HCT116 (cell line): Measurements from ENCODE around the gene PTF1A. TPM values are rescaled to one million over a fixed set of nuclear protein-coding genes. Genes with fewer than 3 reads are reported as not detected.

ENCODE experiments used
- ATAC-seq: fragments of 200-7000 bp; cut with Tn5 transposase; 2 replicates; pipeline ENCODE4 v1.9.1; 2020; ENCODE audit warnings: mild to moderate bottlenecking, moderate library complexity
- BruUV-seq: library from RNA; stranded (reverse); fragments of 400-500 nt; replicated peaks from 2 replicates; lab custom pipeline; 2021; lab: Mats Ljungman, UMichigan
- CTCF ChIA-PET: fragments of 300-600 bp; sonication (Branson Sonifier 250); formaldehyde crosslinking; loops from one replicate; lab custom pipeline; 2021; ENCODE audit warnings: antibody characterized with exemption; lab: Charles Lee
- POLR2A ChIA-PET: fragments of 300-600, 350-600 bp; sonication (Branson Sonifier 250); formaldehyde crosslinking; loops from one replicate; lab custom pipeline; 2021; ENCODE audit warnings: antibody characterized with exemption; lab: Charles Lee
- RAD21 ChIA-PET, 2 experiments: fragments of 300-600 bp; sonication (Branson Sonifier 250); formaldehyde crosslinking; loops; one replicate each; lab custom pipeline; 2023; ENCODE audit warnings: low total read pairs in 2 of 2; ENCODE audit not compliant: uncharacterized antibody in 2 of 2, unreplicated experiment in 2 of 2, low non-redundant PET in 1 of 2; lab: Charles Lee
- DNase-seq: peaks from one replicate; pipeline ENCODE4 v3.0.0-alpha.2; 2010; ENCODE audit warnings: low read depth, low spot score
- H2AFZ ChIP-seq: fragments of 200-600 bp; shearing (Covaris generic), sonication (generic); 2 replicates; pipeline ENCODE4 v1.6.1; 2017; ENCODE audit warnings: low read depth, mixed run types, mixed read lengths, antibody characterized with exemption, low read length; ENCODE audit not compliant: poor library complexity, severe bottlenecking
- H3K27ac ChIP-seq: 2 replicates; pipeline ENCODE4 v1.5.1; 2012; ENCODE audit warnings: low read depth, low read length
- H3K27me3 ChIP-seq: fragments of 200-600 bp; sonication (generic); 2 replicates; pipeline ENCODE4 v1.6.1; 2016; ENCODE audit warnings: mixed run types, low read length, mixed read lengths; ENCODE audit not compliant: insufficient read depth
- H3K36me3 ChIP-seq, 2 experiments: fragments of 200-500 bp in 1 of 2; fragments of 200-600 bp in 1 of 2; sonication (Bioruptor generic) in 1 of 2; sonication (generic) in 1 of 2; 2 replicates each; pipeline versions ENCODE4 v1.5.1 to v1.6.1; 2014 to 2016; ENCODE audit warnings: low read length in 2 of 2, inconsistent platforms in 1 of 2, mixed read lengths in 1 of 2, mixed run types in 1 of 2; ENCODE audit not compliant: insufficient read depth in 2 of 2, control insufficient read depth in 1 of 2
- H3K4me1 ChIP-seq, 2 experiments: fragments of 200-600 bp in 1 of 2; sonication (generic) in 1 of 2; 2 replicates each; pipeline versions ENCODE4 v1.5.1 to v1.6.1; 2012 to 2017; ENCODE audit warnings: low read length in 2 of 2, inconsistent platforms in 1 of 2, mild to moderate bottlenecking in 1 of 2, mixed read lengths in 1 of 2, mixed run types in 1 of 2, moderate library complexity in 1 of 2; ENCODE audit not compliant: insufficient read depth in 2 of 2, control insufficient read depth in 1 of 2
- H3K4me2 ChIP-seq: fragments of 200-600 bp; sonication (generic); 2 replicates; pipeline ENCODE4 v1.6.1; 2017; ENCODE audit warnings: mixed run types, low read length, mixed read lengths
- H3K4me3 ChIP-seq, 2 experiments: fragments of 200-600 bp in 1 of 2; sonication (generic) in 1 of 2; replicated peaks in 1 of 2; 2 replicates each; pipeline ENCODE4 v1.5.1; 2011 to 2016; ENCODE audit warnings: low read length in 2 of 2, control low read depth in 1 of 2, low read depth in 1 of 2, mild to moderate bottlenecking in 1 of 2, mixed read lengths in 1 of 2, mixed run types in 1 of 2
- H3K79me2 ChIP-seq: fragments of 200-600 bp; sonication (generic); 2 replicates; pipeline ENCODE4 v1.6.1; 2017; ENCODE audit warnings: mild to moderate bottlenecking, mixed run types, low read length, moderate library complexity, mixed read lengths; ENCODE audit not compliant: insufficient read depth
- H3K9ac ChIP-seq: fragments of 200-600 bp; sonication (generic); 2 replicates; pipeline ENCODE4 v1.6.1; 2016; ENCODE audit warnings: low read length, mixed read lengths
- H3K9me2 ChIP-seq: fragments of 200-600 bp; sonication (generic), shearing (Covaris generic); 2 replicates; pipeline ENCODE4 v1.6.1; 2017; ENCODE audit warnings: mixed run types, mild to moderate bottlenecking, moderate library complexity; ENCODE audit not compliant: insufficient read depth
- H3K9me3 ChIP-seq, 2 experiments: fragments of 200-500 bp in 1 of 2; fragments of 200-600 bp in 1 of 2; sonication (Bioruptor generic) in 1 of 2; sonication (generic) in 1 of 2; 2 replicates each; pipeline ENCODE4 v1.6.1; 2014 to 2017; ENCODE audit warnings: low read length in 2 of 2, mixed read lengths in 2 of 2, inconsistent platforms in 1 of 2, low read depth in 1 of 2, mild to moderate bottlenecking in 1 of 2, mixed run types in 1 of 2, moderate library complexity in 1 of 2; ENCODE audit not compliant: control insufficient read depth in 1 of 2, insufficient read depth in 1 of 2
- H4K20me1 ChIP-seq: fragments of 200-600 bp; sonication (generic), shearing (Covaris generic); 2 replicates; pipeline ENCODE4 v1.6.1; 2017; ENCODE audit warnings: mixed run types, mild to moderate bottlenecking, moderate library complexity; ENCODE audit not compliant: insufficient read depth
- CEBPB ChIP-seq: IDR thresholded peaks from 2 replicates; pipeline ENCODE4 v1.6.1; 2012; ENCODE audit warnings: low read depth
- POLR2A ChIP-seq: IDR thresholded peaks from 2 replicates; pipeline ENCODE4 v1.7.0; 2011; ENCODE audit warnings: borderline replicate concordance; ENCODE audit not compliant: insufficient read depth, insufficient read length; ENCODE audit errors: extremely low read depth
- SIN3A ChIP-seq: IDR thresholded peaks from 2 replicates; pipeline ENCODE4 v1.6.1; 2012; ENCODE audit warnings: low read depth
- YY1 ChIP-seq: IDR thresholded peaks from 2 replicates; pipeline ENCODE4 v1.6.1; 2011; ENCODE audit warnings: low read length, low read depth, moderate library complexity, mild to moderate bottlenecking; ENCODE audit not compliant: insufficient replicate concordance; ENCODE audit errors: extremely low read depth
- ZFX ChIP-seq: fragments of 450-650 bp; IDR thresholded peaks from 2 replicates; pipeline ENCODE4 v1.6.1; 2017
- ZNF274 ChIP-seq: fragments of 200-500 bp; sonication (Bioruptor generic); IDR thresholded peaks from 2 replicates; pipeline ENCODE4 v1.6.1; 2014; ENCODE audit warnings: mild to moderate bottlenecking, low read depth, low read length, inconsistent platforms
- intact Hi-C: fragments of 100-400 bp; cut with micrococcal nuclease; formaldehyde crosslinking; loops from 2 replicates; pipeline ENCODE4 v1.10.0; 2022
- total RNA-seq: library from RNA; stranded (reverse); gene quantifications from one replicate; pipeline ENCODE4 v1.2.1, GENCODE V29; 2021; ENCODE audit not compliant: unreplicated experiment
- TF ChIP-seq, protein P1 (sequence below), 3 experiments: fragments of 200-600 bp in 1 of 3; sonication (generic) in 1 of 3; IDR thresholded peaks in 2 of 3; conservative IDR thresholded peaks in 1 of 3; 2 replicates each; pipeline ENCODE4 v1.5.1; 2012 to 2017; ENCODE audit warnings: low read depth in 2 of 3, low read length in 2 of 3, antibody characterized with exemption in 1 of 3, borderline replicate concordance in 1 of 3, control low read depth in 1 of 3, mild to moderate bottlenecking in 1 of 3, mixed read lengths in 1 of 3, mixed run types in 1 of 3, moderate library complexity in 1 of 3; ENCODE audit not compliant: insufficient read depth in 1 of 3
- TF ChIP-seq, protein P2 (sequence below): IDR thresholded peaks from 2 replicates; pipeline ENCODE4 v1.6.1; 2011; ENCODE audit warnings: mild to moderate bottlenecking, low read length, moderate library complexity; ENCODE audit not compliant: insufficient replicate concordance; ENCODE audit errors: extremely low read depth
- TF ChIP-seq, protein P3 (sequence below): IDR thresholded peaks from 2 replicates; pipeline ENCODE4 v1.6.1; 2012; ENCODE audit warnings: low read depth

Gene PTF1A
- total RNA-seq, 1 experiment from 2014 or later: not detected

DNA sequence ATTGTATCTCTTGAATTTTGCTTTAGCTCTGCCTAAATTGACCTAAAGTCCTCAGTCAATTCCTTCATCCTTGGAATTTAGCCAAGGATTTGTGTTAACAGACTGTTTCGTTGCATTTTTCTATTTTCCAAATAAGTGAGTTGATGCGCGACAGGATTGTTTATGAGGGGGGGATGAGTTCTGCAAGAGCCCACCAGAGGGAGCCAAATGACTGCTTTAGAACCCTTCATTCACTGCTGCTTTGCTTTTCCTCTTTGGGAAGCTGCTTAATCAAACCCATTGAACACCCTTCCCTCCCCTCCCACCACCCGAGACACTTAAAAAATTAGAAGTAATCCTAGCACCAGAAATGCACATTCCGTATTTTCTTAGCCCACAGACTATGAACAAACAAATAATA is 33.7 kb upstream of the PTF1A start (continued):
- TF ChIP-seq YY1 (no peak), ZFX (no peak), POLR2A (no peak), ZNF274 (no peak)
- TF ChIP-seq, protein P1, sequence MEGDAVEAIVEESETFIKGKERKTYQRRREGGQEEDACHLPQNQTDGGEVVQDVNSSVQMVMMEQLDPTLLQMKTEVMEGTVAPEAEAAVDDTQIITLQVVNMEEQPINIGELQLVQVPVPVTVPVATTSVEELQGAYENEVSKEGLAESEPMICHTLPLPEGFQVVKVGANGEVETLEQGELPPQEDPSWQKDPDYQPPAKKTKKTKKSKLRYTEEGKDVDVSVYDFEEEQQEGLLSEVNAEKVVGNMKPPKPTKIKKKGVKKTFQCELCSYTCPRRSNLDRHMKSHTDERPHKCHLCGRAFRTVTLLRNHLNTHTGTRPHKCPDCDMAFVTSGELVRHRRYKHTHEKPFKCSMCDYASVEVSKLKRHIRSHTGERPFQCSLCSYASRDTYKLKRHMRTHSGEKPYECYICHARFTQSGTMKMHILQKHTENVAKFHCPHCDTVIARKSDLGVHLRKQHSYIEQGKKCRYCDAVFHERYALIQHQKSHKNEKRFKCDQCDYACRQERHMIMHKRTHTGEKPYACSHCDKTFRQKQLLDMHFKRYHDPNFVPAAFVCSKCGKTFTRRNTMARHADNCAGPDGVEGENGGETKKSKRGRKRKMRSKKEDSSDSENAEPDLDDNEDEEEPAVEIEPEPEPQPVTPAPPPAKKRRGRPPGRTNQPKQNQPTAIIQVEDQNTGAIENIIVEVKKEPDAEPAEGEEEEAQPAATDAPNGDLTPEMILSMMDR (IDR thresholded peaks at IDR 0.05 in 2 of 3, conservative IDR thresholded peaks at IDR 0.05 in 1 of 3; ENCODE audit: borderline replicate concordance in 1 of 3, insufficient read depth in 1 of 3, low read depth in 2 of 3, low read length in 2 of 3): peak; percentile 71 to 84 (median 83)

DNA sequence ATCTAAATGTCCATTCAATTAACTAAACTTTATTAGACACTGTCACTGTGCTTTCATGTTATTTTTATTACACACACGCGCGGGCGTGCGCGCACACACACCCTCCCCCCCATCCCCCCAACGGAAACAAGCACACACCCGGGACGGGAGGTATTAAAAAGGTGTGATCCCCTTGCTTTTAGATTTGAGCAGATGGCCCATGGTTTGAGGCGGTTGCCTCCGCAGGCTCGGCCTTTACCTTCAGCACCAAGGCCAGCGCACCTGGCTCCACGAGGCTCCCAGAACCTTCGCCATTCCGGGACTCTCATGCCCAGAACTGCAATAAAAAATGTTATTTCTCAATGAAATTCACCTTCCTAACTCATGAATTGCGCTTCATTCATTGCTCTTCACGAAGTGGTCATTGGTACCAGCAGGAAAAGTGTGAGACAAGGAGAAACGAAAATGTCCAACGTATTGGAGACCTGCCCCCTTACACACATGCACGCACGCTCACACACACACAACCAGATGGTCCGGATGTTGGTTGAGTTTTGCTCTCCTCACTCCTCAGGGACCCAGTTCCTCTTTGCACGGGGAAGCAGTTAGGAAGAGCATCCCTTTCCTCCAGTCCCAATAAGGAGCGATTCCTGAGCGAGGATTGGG is 20.8 kb upstream of the PTF1A start:
- no peaks in the 10 kb centered on the region for H3K4me1 ChIP-seq
- TF ChIP-seq ZNF274 (no peak), YY1 (no peak), CEBPB (no peak), SIN3A (no peak)
- TF ChIP-seq, protein P2, sequence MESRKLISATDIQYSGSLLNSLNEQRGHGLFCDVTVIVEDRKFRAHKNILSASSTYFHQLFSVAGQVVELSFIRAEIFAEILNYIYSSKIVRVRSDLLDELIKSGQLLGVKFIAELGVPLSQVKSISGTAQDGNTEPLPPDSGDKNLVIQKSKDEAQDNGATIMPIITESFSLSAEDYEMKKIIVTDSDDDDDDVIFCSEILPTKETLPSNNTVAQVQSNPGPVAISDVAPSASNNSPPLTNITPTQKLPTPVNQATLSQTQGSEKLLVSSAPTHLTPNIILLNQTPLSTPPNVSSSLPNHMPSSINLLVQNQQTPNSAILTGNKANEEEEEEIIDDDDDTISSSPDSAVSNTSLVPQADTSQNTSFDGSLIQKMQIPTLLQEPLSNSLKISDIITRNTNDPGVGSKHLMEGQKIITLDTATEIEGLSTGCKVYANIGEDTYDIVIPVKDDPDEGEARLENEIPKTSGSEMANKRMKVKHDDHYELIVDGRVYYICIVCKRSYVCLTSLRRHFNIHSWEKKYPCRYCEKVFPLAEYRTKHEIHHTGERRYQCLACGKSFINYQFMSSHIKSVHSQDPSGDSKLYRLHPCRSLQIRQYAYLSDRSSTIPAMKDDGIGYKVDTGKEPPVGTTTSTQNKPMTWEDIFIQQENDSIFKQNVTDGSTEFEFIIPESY: no peak
- TF ChIP-seq, protein P3, sequence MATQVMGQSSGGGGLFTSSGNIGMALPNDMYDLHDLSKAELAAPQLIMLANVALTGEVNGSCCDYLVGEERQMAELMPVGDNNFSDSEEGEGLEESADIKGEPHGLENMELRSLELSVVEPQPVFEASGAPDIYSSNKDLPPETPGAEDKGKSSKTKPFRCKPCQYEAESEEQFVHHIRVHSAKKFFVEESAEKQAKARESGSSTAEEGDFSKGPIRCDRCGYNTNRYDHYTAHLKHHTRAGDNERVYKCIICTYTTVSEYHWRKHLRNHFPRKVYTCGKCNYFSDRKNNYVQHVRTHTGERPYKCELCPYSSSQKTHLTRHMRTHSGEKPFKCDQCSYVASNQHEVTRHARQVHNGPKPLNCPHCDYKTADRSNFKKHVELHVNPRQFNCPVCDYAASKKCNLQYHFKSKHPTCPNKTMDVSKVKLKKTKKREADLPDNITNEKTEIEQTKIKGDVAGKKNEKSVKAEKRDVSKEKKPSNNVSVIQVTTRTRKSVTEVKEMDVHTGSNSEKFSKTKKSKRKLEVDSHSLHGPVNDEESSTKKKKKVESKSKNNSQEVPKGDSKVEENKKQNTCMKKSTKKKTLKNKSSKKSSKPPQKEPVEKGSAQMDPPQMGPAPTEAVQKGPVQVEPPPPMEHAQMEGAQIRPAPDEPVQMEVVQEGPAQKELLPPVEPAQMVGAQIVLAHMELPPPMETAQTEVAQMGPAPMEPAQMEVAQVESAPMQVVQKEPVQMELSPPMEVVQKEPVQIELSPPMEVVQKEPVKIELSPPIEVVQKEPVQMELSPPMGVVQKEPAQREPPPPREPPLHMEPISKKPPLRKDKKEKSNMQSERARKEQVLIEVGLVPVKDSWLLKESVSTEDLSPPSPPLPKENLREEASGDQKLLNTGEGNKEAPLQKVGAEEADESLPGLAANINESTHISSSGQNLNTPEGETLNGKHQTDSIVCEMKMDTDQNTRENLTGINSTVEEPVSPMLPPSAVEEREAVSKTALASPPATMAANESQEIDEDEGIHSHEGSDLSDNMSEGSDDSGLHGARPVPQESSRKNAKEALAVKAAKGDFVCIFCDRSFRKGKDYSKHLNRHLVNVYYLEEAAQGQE: peak; percentile 69
- H3K4me3 ChIP-seq: no peak overlapping the region
- no peak overlapping the region for H2AFZ ChIP-seq
- POLR2A ChIA-PET: no interaction called here
- no peaks in the 10 kb centered on the region for H3K36me3 ChIP-seq
- no peak overlapping the region for H3K9ac ChIP-seq
- no peaks in the 10 kb centered on the region for H4K20me1 ChIP-seq
- CTCF ChIA-PET: no interaction called here
- RAD21 ChIA-PET: no interaction called here
- intact Hi-C loops: no loop called here
- no peak for ATAC-seq
- peaks cover 21% of the 10 kb centered on the region for H3K27me3 ChIP-seq
- H3K4me2 ChIP-seq: no peak overlapping the region
- no peaks in the 10 kb centered on the region for H3K9me2 ChIP-seq
- no peaks in the 10 kb centered on the region for H3K79me2 ChIP-seq
- DNase-seq: no peak
- no TSS peak for BruUV-seq
- no peaks in the 10 kb centered on the region for H3K9me3 ChIP-seq
- no peak overlapping the region for H3K27ac ChIP-seq
